Measurements from ENCODE around the gene TRMT112. TPM values are rescaled to one million over a fixed set of nuclear protein-coding genes. Genes with fewer than 3 reads are reported as not detected.

Gene TRMT112
- total RNA-seq, 3 donors from 2014 or later (not counting 1 experiment from before 2014, with no cell fraction given) = 98.4 to 106 (median 105) TPM

DNA sequence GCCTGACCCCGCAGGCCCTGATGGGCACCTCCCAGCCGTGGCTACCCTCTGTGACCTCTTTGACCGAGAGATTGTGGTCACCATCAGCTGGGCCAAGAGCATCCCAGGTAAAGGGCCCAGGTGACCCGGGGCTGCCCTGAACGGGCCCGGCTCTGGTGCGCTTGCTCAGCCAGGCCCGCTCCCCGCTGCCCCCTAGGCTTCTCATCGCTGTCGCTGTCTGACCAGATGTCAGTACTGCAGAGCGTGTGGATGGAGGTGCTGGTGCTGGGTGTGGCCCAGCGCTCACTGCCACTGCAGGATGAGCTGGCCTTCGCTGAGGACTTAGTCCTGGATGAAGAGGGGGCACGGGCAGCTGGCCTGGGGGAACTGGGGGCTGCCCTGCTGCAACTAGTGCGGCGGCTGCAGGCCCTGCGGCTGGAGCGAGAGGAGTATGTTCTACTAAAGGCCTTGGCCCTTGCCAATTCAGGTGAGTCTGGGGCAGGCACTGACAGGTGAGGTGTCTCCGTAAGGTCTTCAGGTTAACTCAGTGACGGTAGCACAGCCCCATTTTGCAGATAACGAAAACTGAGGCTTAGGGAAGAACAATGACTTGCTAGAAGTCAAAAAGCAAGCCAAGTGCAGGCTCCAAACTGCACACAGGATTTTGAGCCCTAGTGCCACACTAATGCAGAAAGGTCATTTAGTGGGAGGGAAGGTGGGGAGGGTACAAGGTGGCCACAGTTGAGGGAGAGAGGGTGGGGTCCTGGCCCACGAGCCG is 2.4 kb downstream of the TRMT112 start:
- Mint-ChIP-seq H3K27ac (no peak overlapping the region), H3K36me3 (no peaks in the 10 kb centered on the region), H3K27me3 (ENCODE audit: low read depth in 2 of 2) (no peaks in the 10 kb centered on the region), H3K4me3 (no peak overlapping the region), H3K4me1 (peaks cover 44 to 45% of the 10 kb centered on the region in 2 donors), H3K9me3 (no peaks in the 10 kb centered on the region)
- no peaks in the 10 kb centered on the region for H3K27me3 ChIP-seq (ENCODE audit: control insufficient read depth, insufficient read depth, low read length)
- 94% methylated on average over 24 of the region's 24 CpGs for WGBS (ENCODE audit: insufficient coverage)
- TF ChIP-seq, protein P1, sequence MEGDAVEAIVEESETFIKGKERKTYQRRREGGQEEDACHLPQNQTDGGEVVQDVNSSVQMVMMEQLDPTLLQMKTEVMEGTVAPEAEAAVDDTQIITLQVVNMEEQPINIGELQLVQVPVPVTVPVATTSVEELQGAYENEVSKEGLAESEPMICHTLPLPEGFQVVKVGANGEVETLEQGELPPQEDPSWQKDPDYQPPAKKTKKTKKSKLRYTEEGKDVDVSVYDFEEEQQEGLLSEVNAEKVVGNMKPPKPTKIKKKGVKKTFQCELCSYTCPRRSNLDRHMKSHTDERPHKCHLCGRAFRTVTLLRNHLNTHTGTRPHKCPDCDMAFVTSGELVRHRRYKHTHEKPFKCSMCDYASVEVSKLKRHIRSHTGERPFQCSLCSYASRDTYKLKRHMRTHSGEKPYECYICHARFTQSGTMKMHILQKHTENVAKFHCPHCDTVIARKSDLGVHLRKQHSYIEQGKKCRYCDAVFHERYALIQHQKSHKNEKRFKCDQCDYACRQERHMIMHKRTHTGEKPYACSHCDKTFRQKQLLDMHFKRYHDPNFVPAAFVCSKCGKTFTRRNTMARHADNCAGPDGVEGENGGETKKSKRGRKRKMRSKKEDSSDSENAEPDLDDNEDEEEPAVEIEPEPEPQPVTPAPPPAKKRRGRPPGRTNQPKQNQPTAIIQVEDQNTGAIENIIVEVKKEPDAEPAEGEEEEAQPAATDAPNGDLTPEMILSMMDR (IDR thresholded peaks at IDR 0.05) = no peak
- peaks cover 30% of the 10 kb centered on the region for H3K4me1 ChIP-seq (ENCODE audit: control insufficient read depth, insufficient read depth, low read length)
- H3K27ac ChIP-seq (ENCODE audit: low read length) = no peak overlapping the region
- H3K9me3 ChIP-seq (ENCODE audit: control insufficient read depth, insufficient read depth, low read length) = no peaks in the 10 kb centered on the region
- intact Hi-C loops (cut with micrococcal nuclease) = loop anchor here (5.0 kb wide), 1 partner anchor 128 kb away; the partner anchor contains the start of gene STIP1
- peaks cover 26% of the 10 kb centered on the region for H3K36me3 ChIP-seq (ENCODE audit: control insufficient read depth, insufficient read depth, low read length)
- H3K4me3 ChIP-seq (ENCODE audit: low read length) = no peak overlapping the region
- ATAC-seq (no peak), DNase-seq (no peak)

DNA sequence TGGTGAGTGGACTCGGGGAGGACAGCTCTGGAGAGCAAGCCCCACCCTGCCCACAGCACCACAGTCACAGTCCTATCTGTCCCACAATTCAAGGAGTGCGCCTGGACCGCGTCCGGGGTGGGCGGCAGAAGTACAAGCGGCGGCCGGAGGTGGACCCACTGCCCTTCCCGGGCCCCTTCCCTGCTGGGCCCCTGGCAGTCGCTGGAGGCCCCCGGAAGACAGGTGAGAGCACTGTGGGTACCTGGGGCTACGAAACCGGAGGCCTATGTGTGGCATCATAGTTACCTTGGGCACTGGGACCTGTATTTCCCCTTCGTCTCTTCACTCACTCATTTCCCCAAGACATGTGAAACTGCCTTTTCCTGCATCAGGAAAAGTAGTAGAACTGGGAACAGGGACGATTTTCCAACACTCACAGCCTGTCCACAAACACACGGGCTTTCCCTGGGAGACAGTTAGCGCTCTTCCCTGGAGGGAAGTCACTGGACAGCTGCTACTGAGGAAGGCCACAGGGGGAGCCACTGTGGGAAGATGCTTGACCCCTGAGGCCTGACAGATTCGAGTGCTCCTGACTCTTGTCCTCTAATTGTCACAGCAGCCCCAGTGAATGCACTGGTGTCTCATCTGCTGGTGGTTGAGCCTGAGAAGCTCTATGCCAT is 3.1 kb downstream of the TRMT112 start:
- 94% methylated on average over 19 of the region's 19 CpGs for WGBS (ENCODE audit: insufficient coverage)
- Histone ChIP-seq H3K27me3 (ENCODE audit: control insufficient read depth, insufficient read depth, low read length) (no peaks in the 10 kb centered on the region), H3K9me3 (ENCODE audit: control insufficient read depth, insufficient read depth, low read length) (no peaks in the 10 kb centered on the region), H3K27ac (ENCODE audit: low read length) (no peak overlapping the region), H3K4me1 (ENCODE audit: control insufficient read depth, insufficient read depth, low read length) (peaks cover 25% of the 10 kb centered on the region), H3K36me3 (ENCODE audit: control insufficient read depth, insufficient read depth, low read length) (peaks cover 26% of the 10 kb centered on the region), H3K4me3 (ENCODE audit: low read length) (no peak overlapping the region)
- no peak overlapping the region for H3K4me3 Mint-ChIP-seq
- ATAC-seq = no peak
- peaks cover 39 to 40% of the 10 kb centered on the region in 2 donors for H3K4me1 Mint-ChIP-seq
- TF ChIP-seq, protein P1 (IDR thresholded peaks at IDR 0.05) = no peak
- H3K27ac Mint-ChIP-seq = no peak overlapping the region
- DNase-seq = no peak
- intact Hi-C loops (cut with micrococcal nuclease) = no loop called here
- H3K36me3 Mint-ChIP-seq = no peaks in the 10 kb centered on the region
- no peaks in the 10 kb centered on the region for H3K9me3 Mint-ChIP-seq
- no peaks in the 10 kb centered on the region for H3K27me3 Mint-ChIP-seq (ENCODE audit: low read depth in 2 of 2)

DNA sequence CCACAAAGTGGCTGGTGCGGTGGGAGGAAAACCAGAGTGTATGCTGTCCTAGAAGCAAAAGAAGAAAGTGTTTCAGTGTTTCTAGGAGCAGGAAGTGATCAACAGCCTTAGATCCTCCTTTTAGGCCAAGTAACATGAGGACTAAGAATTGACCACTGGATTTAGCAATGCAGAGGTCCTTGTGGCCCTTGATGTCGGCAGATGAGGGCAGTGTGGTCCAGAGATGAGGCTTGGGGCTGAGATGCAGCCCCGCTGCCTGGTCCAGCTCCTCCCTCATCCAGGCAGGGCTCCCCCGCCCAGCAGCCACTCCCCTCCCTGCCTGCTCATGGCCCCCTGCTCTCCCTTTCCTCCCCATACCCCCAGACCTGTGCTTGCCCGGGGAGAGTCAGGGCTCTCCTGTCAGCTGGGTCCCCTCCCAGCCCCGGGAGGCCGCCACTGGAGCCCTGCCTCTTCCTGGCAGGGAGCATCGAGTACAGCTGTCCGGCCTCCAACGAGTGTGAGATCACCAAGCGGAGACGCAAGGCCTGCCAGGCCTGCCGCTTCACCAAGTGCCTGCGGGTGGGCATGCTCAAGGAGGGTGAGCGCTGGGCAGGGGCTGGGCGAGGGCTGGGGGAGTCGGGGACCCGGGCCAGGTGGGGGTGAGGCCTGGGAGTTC is 3.7 kb downstream of the TRMT112 start:
- Mint-ChIP-seq H3K36me3 (no peaks in the 10 kb centered on the region), H3K27ac (peak overlapping the region; percentile 56 to 60), H3K4me1 (peaks cover 33% of the 10 kb centered on the region in 2 donors), H3K4me3 (no peak overlapping the region), H3K9me3 (no peaks in the 10 kb centered on the region), H3K27me3 (ENCODE audit: low read depth in 2 of 2) (no peaks in the 10 kb centered on the region)
- Histone ChIP-seq H3K4me3 (ENCODE audit: low read length) (no peak overlapping the region), H3K4me1 (ENCODE audit: control insufficient read depth, insufficient read depth, low read length) (peaks cover 18% of the 10 kb centered on the region), H3K27me3 (ENCODE audit: control insufficient read depth, insufficient read depth, low read length) (no peaks in the 10 kb centered on the region), H3K27ac (ENCODE audit: low read length) (no peak overlapping the region), H3K9me3 (ENCODE audit: control insufficient read depth, insufficient read depth, low read length) (no peaks in the 10 kb centered on the region), H3K36me3 (ENCODE audit: control insufficient read depth, insufficient read depth, low read length) (peaks cover 26% of the 10 kb centered on the region)
- DNase-seq (no peak), ATAC-seq (no peak)
- TF ChIP-seq, protein P1 (IDR thresholded peaks at IDR 0.05) = no peak
- intact Hi-C loops (cut with micrococcal nuclease) = no loop called here
- WGBS (ENCODE audit: insufficient coverage) = 93% methylated on average over 16 of the region's 18 CpGs
